NCI-H1417 (cell line): ENCODE data around the gene EIF4G3.
"Not testable (repeated sequence)": the region's sequence is repeated elsewhere in the genome, so short reads cannot be mapped to it uniquely, and the experiment has no call there.

ENCODE experiments used
- DNase-seq, 3 experiments: peaks; one replicate each; lab custom pipeline; 2025; lab: John Stamatoyannopoulos, UW

The EIF4G3 gene

GRCh38 chr1:21030181-21030580, 146.5 kb downstream of the EIF4G3 start:
- DNase-seq, result no peak

- DNase-seq, result no peak
Measured at GRCh38 chr1:21028520-21029145, 148.1 kb downstream of the EIF4G3 start.

DNA sequence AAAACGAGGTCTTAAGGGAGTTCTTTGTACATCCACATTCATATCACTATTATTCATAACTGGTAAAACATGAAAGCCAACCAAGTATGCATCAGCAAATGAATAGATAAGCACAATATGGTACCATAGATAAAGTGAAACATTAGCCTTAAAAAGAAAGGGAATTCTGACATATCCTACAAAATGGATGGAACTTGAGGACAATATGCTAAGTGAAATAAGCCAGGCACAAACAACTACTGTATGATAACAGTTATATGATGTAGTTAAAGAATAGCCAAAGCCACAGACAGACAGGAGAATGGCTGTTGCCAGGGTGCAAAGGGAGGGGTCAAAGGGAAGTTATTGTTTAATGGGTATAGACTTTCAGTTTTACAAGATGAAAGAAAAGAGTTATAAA, 148.9 kb downstream of the EIF4G3 start:
- DNase-seq, result no peak

DNA sequence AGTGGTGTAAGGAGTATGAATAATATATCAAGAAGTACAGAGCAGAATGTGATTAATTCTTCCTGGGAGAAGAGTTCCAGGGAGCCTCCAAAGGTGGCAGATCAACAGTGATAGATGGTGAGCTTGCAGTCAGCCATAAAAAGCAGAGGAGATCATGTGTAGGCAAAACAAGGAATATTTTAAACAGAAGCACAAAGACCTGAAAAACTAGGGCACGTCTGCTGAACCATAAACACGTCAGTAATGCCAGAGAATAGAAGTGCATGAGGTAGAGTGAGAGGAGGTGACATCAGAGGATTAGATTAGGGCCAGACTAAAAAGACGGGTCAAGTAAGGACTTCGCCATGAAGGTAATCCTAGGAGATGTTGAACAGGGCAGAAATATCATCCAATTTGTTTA, 151.8 kb downstream of the EIF4G3 start:
- DNase-seq, result peak in 1 of 3 experiments; percentile 4

DNA sequence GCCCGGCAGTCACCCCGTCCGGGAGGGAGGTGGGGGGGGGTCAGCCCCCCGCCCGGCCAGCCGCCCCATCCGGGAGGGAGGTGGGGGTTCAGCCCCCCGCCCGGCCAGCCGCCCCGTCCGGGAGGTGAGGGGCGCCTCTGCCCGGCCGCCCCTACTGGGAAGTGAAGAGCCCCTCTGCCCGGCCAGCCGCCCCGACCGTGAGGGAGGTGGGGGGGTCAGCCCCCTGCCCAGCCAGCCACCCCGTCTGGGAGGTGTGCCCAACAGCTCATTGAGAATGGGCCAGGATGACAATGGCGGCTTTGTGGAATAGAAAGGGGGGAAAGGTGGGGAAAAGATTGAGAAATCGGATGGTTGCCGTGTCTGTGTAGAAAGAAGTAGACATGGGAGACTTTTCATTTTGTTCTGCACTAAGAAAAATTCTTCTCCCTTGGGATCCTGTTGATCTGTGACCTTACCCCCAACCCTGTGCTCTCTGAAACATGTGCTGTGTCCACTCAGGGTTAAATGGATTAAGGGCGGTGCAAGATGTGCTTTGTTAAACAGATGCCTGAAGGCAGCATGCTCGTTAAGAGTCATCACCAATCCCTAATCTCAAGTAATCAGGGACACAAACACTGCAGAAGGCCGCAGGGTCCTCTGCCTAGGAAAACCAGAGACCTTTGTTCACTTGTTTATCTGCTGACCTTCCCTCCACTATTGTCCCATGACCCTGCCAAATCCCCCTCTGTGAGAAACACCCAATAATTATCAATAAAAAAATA, 152.4 kb downstream of the EIF4G3 start:
- DNase-seq, result not testable (repeated sequence)

- peak; percentile 80 to 95 (median 80) for DNase-seq
Measured at GRCh38 chr1:21022279-21023040, 154.2 kb downstream of the EIF4G3 start.

DNA sequence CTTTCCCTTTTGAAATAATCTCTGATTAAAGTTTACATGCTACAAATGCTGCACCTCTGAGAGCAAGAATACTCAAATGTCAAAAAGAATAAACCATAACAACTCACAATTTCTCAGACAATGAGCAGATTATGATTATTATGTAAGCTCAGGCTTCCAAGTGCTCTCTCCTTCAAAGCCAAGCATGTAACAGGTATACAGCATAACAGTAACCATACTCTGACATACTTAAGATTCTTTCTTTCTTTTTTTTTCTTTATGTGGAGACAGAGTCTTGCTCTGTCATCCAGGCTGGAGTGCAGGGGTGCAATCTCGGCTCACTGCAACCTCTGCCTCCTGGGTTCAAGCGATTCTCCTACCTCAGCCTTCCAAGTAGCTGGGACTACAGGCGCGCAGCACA, 155.4 kb downstream of the EIF4G3 start:
- no peak for DNase-seq

- DNase-seq, result no peak
Measured at GRCh38 chr1:21020151-21020550, 156.5 kb downstream of the EIF4G3 start.

DNA sequence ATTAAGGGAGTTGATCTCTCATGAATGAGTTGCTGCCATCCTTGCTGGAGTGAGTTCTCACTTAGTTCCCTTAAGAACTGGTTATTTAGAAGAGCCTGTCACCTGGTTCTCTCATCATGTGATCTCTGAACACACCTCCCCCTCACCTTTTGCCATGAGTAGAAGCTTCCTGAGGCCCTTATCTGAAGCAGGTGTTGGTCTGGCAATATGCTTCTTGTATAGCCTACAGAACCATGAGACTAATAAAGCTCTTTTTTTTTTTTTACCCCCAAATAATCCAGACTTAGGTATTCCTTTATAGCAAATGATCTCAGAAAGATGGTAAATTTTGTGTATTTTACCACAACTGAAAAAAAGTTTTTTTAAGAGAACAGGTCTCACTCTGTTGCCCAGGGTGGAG, 158.0 kb downstream of the EIF4G3 start:
- DNase-seq, result no peak

GRCh38 chr1:21013510-21013909, 163.2 kb downstream of the EIF4G3 start:
- no peak for DNase-seq

GRCh38 chr1:21012937-21013336, 163.8 kb downstream of the EIF4G3 start:
- no peak for DNase-seq

GRCh38 chr1:21007876-21008275, 168.8 kb downstream of the EIF4G3 start:
- peak in 2 of 3 experiments; percentile 3 to 71 for DNase-seq

DNA sequence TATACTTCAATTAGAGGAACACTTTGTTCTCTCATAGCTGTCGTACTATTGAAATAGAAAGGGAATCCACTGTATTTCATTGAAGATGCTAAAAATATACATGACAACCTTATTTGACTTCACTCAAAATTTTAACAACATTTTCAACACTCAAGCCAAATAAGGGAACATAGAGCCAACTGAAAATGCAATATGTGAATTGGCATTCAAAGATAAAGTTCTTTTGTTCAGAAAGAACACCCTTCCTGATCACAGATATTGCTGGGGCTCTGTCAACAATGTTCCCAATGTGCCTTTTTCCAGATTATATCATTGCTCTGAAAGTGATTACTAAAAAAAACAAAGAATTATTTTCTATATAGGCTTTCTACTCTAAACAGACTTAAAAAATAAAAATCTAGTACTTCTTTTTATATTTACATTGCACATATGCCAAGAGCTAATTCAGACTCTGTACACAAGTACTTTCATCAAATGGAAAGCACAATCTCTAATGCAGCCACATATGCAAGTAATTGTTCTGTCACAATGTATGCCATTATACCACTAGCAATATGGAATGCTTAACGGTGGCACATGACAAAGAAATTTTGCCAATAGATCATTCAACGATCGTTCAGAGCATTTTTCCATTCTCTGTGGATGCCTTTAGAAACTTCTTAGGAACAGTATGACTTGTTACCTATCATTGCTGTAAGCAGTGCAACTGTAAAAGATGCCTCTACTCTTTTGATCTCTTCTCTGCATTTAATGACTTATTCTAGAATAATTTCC, 171.0 kb downstream of the EIF4G3 start:
- peak in 1 of 3 experiments; percentile 23 for DNase-seq

- no peak for DNase-seq
Measured at GRCh38 chr1:21003281-21004045, 173.2 kb downstream of the EIF4G3 start.

DNA sequence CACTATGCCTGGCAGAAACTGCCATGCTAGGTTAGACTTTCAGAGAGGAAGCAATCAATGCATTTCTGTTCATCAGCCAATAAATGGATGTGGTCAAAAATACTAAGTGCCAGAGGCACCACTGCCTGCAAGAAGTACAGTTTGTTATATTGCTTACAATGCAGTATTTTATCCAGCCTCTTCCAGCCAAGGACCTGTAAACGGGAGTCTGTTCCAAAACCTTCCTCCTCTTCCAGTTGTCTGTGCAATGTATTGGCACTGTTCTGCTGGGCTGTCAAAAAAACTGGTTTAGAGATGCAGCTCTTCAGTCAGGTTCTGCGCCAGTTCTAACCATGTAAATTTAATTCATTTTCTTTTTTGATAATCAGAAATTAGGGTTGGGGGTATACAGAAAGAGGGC, 175.7 kb downstream of the EIF4G3 start:
- no peak for DNase-seq

DNA sequence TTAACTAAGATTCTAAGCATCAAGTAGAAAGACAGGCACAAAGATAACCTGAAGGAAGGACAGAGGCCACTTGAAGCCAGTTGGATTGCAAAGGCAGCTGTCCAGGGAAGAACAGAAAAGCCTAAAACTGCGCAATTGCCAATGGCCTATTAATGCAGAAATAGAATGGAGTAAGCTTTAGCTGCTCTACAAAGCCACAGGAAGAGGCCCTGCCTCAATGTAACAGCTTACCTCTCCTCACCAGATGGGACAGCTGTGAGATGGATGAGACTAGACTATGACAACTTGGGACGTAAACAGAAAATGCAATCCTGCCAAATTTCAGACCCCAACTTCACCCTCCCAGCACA, 176.5 kb downstream of the EIF4G3 start:
- no peak for DNase-seq

DNA sequence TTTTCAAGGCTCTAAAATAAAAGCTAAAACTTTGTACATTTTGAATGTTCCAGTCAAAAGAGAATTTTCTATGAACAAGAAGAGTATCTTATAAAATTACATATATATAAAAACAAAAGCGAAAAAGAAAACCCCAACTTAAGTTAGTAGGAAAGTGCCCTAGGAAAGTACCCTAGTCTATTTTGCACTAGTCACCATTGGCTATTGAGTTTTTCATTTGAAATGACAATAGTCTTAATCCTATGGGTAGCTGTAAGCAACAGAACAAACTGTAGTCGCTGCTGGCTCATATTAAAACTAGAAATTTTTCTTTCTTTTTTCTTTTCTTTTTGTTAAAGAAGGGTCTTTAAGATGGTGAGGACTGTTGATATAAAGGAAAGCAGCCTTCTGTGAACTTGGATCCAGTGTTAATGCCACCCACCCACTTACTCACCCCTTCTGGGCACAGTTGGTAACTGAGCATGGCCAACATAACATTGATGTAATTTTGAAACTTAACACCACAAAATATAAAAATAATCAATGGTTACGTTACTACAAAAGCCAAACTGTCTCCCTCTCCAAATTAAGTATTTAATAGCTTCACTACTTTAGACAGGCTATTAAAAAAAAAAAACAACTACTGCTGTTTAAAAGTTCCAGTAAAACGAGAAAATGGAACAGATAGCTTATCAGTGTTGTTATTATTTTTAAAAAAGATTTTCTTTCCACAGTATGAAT, 177.0 kb downstream of the EIF4G3 start:
- DNase-seq, result peak in 1 of 3 experiments; percentile 4

GRCh38 chr1:20998826-20999225, 177.9 kb downstream of the EIF4G3 start:
- DNase-seq, result no peak

- DNase-seq, result peak in 1 of 3 experiments; percentile 9
Measured at GRCh38 chr1:20997602-20998224, 179.0 kb downstream of the EIF4G3 start.

- DNase-seq, result peak in 1 of 3 experiments; percentile 31
Measured at GRCh38 chr1:20996554-20996953, 180.1 kb downstream of the EIF4G3 start.
